NCI-H1048 (cell line): Measurements from ENCODE around the gene GPHB5.
"Not testable (repeated sequence)": the region's sequence is repeated elsewhere in the genome, so short reads cannot be mapped to it uniquely, and the experiment has no call there.

Source experiments
- DNase-seq: peaks from one replicate; lab custom pipeline; 2025; lab: John Stamatoyannopoulos, UW

GPHB5 gene

GRCh38 chr14:63295231-63295685 lies 23.5 kb downstream of the GPHB5 start:
- no peak for DNase-seq

- no peak for DNase-seq
Measured at GRCh38 chr14:63292805-63293204, 25.9 kb downstream of the GPHB5 start.

- DNase-seq, result no peak
Measured at GRCh38 chr14:63290741-63291430, 27.8 kb downstream of the GPHB5 start.

- no peak for DNase-seq
Measured at GRCh38 chr14:63288853-63289252, 29.9 kb downstream of the GPHB5 start.

- no peak for DNase-seq
Measured at GRCh38 chr14:63287666-63288483, 30.9 kb downstream of the GPHB5 start.

- no peak for DNase-seq
Measured at GRCh38 chr14:63286071-63286470, 32.7 kb downstream of the GPHB5 start.

GRCh38 chr14:63283884-63284248 lies 34.9 kb downstream of the GPHB5 start:
- DNase-seq, result no peak

- DNase-seq, result no peak
Measured at GRCh38 chr14:63282997-63283883, 35.5 kb downstream of the GPHB5 start.

- DNase-seq, result not testable (repeated sequence)
Measured at GRCh38 chr14:63279933-63280332, 38.8 kb downstream of the GPHB5 start.

GRCh38 chr14:63277591-63278183 lies 41.0 kb downstream of the GPHB5 start:
- DNase-seq, result no peak

- no peak for DNase-seq
Measured at GRCh38 chr14:63276492-63277342, 42.0 kb downstream of the GPHB5 start.

- no peak for DNase-seq
Measured at GRCh38 chr14:63276016-63276415, 42.7 kb downstream of the GPHB5 start.

- no peak for DNase-seq
Measured at GRCh38 chr14:63275611-63276010, 43.1 kb downstream of the GPHB5 start.

- no peak for DNase-seq
Measured at GRCh38 chr14:63273717-63274655, 44.7 kb downstream of the GPHB5 start.

GRCh38 chr14:63273129-63273528 lies 45.6 kb downstream of the GPHB5 start:
- DNase-seq, result no peak

- no peak for DNase-seq
Measured at GRCh38 chr14:63269561-63270225, 49.0 kb downstream of the GPHB5 start.

GRCh38 chr14:63268771-63269170 lies 50.0 kb downstream of the GPHB5 start:
- DNase-seq, result no peak

GRCh38 chr14:63267171-63267570 lies 51.6 kb downstream of the GPHB5 start:
- no peak for DNase-seq

GRCh38 chr14:63266106-63266505 lies 52.6 kb downstream of the GPHB5 start:
- DNase-seq, result no peak
